Measurements from ENCODE around the gene MYO1G.

Gene MYO1G

DNA sequence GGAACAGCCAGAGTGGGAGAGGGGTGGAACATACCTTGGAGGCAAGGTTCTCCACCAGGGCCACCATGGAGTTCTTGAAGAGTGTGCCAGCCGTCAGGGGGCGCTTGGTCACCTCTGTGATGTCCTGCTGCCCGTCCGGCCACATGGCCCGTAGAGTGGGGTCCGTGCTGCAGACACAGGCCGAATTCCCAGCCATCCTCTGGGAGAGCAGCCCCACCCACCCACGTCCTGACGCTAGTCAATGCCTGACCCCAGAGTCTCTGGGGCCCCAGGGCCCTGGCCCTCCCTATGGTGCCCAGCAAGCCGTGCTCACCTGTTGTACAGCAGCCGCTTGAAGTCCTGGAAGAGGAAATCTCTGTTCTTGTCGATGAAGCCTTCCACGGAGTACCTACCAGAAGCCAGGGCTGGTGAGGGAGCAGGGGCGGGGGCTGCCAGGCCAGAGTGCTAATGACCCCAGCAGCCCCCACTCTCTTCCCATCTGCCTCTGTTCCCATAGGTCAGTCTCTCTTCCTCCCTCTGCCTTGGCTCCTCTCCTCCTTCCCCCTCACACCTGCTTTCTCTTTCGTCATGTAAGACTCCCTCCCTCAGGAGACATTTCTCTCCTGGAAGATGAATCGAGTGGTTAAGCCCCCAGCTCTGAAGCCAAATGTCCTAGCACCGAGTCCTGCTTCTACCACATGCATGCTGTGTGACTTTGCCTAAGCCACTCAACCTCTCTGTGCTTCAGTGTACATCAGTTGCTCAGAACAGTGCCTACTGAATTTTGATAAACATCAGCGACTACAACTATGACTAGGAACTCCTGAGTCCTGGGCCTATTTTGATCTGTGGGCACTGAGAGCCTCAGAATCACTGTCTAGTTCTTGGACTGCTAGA, 11.0 kb downstream of the MYO1G start:
- DNase-seq (ENCODE audit: low read depth in 3 of 3), result no peak

DNA sequence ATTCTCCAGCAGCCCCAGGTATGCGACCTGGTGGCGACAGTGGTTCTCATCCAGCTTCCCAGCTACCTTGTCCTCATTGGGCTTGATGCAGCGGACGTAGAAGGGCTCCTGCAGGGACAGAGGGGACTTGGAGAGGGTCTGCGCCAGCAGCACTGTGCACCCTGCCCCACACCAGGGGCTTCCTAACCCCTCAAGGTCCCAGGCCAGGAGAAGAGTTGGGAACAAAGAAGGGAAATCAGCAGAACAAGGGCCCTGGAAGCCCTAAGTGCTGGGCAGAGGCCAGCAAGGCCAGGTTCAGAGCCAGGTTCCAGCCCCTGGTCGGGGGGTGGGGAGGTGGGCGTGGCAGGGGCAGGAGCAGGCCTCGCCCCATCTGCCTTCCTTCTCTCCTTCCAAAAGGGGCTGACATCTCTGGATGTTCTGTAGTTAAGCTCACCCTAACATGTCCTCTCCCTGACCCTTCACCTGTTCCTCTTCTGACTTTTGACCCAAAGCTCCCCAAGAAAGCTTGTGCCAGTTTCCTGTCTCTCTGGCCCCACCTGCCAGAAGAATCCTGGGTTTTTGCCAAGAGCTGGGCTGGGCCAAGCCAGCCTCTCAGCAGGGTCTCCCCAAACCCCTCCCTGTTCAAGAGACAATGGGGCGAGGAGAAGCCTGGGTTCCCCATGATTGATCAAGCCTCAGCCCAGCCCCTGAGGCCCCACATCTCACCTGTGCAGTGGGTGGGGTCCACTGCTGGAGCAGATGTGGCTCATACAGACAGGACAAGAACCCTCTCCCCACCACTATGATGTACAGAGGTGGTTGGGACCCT, 11.9 kb downstream of the MYO1G start:
- no peak for DNase-seq (ENCODE audit: low read depth in 3 of 3)

DNA sequence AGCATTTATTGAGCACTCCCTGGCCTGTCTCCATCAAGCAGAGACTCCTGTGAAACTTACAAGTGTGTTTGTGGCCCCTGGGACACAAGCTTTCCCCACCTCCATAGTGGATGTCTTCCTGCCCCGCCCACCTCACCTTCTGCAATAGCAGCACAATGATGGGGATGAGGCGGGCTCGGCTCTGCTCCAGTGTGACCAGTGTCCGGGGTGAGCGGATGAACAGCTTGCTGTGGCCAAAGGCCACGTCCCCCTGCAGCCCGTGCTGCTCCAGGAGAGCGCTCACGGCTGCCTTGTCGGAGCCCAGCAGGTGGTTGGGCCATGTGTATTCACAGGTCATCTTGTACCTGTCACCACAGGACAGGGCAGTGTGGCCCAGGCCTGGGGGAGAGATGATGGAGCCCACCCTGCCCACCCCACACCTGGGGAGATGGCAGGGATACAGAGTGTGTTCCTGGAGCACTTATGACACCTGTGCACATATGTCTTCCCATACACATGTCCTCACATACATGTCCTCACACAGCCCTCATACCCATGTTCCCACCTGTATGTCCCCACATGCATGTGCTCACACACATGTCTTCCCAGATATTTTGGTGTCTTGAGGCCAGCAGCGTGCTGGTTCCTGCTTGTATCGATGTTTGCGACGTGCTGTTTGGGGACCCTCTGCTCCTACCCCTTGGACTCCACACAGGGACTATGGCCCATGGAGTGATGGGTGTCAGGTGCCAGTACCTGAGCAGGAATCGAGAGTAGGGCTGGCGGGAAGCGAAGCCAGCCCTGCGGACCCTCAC, 12.7 kb downstream of the MYO1G start:
- DNase-seq (ENCODE audit: low read depth in 3 of 3), result no peak

DNA sequence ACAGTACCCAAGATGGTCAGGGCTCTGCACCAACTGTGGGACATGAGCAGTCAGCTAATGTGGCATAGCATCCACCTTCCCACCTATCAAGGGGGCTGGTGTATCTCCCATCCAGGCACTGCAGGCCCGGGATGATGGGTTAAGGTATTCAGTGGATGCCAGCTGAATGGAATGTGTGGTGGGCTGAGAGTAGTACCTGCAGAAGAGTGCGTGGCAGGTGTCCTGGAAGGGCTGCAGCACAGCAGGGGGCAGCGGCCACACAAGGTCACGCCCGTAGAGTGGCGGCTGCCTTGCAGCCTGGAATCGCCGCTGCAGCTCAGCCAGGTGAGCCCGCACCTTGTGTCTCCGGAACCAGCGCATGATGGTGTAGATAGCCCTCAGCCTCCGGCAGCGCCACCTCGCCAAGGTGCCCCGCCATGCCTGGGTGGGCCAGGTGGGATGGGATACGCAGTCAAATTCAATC, 13.3 kb downstream of the MYO1G start:
- DNase-seq (ENCODE audit: low read depth in 3 of 3), result no peak

DNA sequence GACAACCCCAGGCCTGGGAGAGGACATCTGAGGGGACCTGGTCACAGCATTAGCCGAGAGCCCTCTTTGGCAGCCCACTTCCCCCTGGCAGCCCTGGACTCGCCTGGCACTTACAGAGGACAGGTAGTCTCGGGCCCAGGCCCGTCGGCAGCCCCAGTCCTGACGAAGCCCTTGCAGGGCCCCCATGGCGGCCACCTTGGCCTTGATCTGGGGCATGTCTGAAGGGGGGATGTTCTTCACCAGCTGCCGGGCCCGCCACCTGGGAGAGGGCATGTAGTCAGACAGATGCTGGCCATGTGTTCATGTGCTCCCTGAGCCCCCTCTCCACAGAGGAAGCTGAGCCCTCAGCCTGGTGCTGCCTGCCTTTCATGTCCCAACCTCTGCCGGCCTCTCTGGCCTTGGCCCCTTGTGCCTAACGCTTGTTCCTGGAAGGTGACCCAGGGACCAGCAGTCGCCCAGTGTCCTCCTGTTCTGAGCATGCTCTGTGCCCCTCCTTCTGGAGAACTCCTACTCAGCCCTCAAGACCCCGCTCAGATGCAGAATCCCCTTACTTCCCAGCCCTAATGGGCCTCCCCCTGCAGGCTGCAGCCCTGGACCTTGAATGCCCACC, 13.9 kb downstream of the MYO1G start:
- no peak for DNase-seq (ENCODE audit: low read depth in 3 of 3)

DNA sequence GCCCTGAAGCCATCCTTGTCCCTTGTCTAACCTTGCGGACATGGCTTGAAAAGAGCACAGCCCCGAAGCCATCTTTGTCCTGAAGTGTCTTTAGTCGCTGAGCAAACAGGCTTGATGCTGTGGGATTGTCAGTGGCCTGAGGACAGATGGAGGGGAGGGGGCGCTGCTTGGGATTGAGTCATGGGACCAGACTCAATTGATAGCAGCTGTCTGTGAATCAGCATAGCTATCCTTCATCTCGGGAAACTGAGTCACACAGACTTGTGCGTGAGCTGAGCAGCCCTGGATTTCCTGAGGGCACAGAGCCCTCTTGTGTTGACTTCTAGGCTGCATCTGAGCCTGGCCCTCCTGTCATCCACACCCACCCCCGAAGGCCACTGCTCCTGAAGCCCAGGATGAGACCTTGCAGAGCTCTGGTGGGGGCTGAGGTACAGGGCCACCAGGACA, 14.4 kb downstream of the MYO1G start:
- DNase-seq (ENCODE audit: low read depth in 3 of 3), result no peak

DNA sequence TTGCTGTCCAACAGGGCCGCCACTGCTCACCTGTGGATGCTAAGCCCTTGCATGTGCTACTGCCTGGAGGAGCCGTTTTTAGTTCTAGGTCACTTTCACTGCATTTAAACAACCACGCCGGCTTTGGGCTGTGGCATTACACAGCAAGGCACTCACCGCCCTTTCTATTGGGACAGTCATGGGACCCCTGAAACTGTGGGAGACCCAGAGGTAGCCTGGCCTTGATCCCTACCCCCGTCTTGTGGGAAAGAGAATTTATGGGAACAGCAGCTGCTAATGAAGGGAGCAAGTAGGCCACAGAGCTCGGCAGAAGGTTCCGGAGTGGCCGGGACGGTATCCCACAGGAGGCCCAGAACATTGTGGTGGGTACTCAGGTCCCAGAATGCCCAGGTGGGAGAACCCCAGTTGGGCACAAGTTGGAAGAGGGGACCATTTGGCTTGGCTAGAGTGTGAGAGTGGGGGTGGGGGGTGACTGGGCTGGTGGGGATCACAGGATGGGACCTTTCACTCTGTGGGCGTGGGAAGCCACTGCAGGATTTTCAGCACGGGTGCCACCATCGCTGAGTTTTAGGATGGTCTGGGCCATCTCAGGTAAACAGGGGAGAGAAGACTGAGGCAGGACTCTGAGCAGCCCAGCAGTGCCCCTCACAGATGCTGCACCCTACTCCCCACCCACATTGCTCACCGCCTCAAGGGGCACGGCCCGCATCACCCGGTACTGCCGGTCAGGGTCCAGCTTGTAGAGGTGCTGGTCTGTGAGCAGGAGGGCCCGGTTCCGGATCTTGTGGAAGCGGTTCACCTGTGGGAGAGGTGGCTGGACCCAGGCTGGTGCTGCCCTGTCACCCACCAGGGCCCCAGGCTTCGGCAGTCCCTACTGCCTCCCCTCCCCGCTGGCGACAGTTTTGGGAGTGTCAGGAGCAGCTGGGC, 15.2 kb downstream of the MYO1G start:
- no peak for DNase-seq (ENCODE audit: low read depth in 3 of 3)

DNA sequence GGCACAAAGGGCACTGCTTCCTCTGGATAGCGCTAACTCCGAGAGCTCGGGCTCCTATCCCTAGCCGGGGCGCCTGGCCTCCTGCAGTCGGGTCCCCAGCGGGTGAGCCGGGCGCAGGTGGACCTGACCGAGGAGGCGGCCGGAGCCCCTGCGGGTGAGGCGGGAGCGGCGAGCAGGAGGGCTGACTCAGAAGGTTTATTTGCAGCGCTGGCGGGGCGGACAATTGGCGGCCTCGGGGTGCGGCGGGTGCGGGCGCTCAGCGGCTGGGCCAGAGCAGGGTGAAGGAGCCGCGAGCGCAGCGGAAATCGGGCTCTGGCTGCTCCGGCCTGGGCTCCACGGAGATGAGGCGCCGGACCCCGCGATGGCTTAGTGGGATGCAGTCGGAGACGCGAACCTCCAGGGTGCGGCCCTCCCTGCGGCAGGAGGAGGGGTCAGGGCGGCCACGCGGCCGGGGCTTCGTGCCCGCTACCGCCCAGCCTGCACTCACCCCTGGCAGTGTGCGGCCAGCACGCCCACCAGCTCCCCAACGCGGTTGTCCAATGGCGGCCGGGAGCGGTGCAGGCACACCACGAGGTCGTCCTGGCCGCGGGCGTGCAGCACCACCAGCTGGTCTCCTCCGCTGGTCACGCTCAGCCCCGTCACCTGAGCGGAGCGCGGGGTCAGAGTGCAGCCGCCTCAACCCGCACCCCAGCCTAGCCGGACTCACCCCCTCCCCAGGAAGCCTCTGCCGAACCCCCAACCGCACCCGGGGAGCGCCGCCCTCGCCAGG, 16.1 kb downstream of the MYO1G start:
- no peak for DNase-seq (ENCODE audit: low read depth in 3 of 3)

DNA sequence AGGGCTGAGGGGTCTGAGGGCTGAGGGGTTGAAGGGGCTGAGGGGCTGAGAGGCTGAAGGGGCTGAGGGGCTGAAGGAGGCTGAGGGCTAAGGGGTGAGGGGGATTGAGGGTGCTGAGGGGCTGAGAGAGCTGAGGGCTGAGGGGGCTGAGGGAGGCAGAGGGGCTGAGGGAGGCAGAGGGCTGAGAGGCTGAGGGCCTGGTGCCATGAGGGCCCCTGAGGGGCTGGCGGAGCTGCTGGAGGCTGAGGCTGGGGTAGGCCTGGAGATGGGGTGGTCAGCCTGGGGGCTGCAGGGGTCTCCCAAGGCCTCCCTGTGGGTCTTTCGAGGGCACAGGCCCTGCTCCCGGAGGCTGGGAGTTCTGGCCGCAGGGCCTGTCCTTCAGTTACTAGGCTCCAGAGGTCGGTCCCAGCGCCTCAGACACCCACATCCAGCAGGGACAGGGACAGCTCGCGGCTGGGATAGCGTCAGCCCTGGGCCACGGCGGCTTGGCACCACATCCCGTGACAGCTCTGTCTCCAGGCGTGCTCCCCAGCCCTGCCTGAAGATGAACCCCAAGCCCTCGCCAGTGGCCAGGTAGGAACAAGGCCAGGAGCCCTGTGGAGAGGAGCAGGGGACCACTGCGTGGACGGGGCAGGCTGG, 16.9 kb downstream of the MYO1G start:
- no peak for DNase-seq (ENCODE audit: low read depth in 3 of 3)

DNA sequence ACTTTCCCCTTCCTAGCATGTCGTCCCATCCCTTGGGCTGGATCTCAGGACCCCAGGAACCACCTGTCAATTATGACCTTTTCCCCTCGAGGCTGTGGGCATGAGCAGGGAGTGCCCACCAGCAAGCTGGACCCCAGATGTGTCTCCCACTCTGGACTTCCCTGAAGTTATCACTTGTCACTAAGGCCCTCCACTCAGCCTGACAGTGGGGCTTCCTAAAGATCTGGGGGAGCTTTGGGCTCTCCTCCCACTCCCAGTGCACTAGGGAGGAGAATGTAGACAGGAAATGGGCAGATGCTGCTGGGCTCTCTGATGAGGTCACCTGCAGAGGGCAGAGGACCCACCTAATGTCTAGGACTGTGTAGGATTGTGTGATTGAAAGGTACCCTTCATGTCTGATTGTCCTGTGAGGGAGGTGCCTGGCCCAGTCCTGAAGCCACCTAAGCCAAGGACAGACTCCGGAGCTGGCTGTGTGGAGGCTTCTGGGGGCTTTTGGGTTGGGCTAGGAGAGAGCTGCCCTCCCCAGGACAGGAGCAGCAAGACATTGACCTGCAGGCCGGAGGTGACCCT, 18.7 kb downstream of the MYO1G start:
- DNase-seq (ENCODE audit: low read depth in 3 of 3), result no peak

DNA sequence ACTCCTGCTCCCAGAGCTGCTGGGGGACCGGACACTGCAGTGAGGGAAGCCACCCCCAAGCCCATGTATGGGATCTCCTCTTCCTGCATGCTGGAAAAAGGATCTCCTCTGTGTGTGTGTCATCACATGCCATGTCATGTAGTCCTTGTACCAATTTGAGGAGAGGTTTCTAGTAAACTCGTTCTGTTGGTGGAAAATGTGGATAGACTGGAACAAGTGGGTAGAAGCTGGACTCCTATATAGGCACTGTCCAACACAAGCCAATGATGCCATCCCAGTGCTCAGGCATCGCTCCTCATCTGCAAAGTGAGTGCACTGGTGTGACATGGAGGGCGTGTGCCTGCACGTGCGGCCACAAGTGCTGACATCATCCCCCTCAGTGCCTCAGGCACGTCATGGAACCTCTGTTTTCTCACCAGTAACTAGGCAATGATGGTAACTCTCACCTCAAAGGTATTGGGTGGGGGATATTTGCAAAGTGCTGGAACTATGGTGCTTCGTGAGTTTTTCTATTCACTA, 19.3 kb downstream of the MYO1G start:
- no peak for DNase-seq (ENCODE audit: low read depth in 3 of 3)

DNA sequence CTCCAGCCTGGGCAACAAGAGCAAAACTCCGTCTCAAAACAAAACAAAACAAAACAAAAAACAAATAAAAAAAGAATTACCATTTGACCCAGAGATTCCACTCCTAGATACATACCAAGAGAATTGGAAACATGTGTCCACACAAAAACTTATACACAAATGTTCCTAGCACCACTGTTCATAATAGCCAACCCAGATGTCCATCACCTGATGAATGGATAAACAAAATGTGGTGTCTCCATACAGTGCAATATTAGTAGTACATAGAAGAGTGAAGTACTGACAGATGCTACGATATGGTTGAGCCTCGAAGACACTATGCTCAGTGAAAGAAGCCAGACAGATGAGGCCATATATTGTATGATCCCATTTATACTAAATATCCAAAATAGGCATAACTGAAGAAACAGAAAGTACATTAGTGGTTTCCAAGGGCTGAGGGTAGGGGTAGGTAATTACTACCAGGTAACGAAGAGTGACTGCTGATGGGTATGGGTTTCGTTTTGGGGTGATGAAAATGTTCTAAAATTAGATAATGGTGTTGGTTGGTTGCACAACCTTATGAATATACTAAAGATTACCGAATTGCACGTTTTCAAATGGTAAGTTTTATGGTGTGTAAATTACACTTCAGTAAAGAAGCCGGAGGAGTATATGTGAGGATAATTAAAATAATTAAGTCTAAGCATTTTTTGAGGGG, 20.0 kb downstream of the MYO1G start:
- no peak for DNase-seq (ENCODE audit: low read depth in 3 of 3)

DNA sequence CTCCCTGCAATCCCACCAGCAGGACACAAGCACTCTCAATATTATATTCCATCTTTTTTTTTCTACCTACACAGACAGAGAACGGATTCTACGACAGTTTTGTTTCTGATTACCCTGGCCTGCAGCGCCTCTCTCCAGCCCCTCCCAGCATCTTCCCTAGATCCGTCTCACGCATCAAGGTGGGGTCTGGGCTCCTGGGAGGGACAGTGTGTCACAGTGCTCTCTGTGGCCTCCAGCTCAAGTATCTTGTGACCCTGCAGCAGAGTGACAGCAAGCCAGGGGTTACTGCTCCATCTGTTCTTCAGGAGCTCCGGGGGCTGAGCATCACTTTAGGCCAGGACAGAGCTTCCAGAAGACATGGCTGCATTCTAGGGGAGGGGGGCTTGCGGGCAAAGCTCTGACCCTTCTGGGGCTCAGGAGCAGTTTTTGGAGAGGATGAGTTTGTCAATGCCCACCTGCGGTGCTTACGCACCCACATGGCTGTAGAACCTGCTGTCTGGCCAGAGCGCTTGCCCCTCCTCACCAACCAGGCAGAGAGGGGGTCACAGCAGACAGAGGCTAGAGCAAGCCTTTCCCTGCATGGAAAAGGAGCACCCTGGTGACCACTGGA, 22.6 kb downstream of the MYO1G start:
- no peak for DNase-seq (ENCODE audit: low read depth in 3 of 3)

DNA sequence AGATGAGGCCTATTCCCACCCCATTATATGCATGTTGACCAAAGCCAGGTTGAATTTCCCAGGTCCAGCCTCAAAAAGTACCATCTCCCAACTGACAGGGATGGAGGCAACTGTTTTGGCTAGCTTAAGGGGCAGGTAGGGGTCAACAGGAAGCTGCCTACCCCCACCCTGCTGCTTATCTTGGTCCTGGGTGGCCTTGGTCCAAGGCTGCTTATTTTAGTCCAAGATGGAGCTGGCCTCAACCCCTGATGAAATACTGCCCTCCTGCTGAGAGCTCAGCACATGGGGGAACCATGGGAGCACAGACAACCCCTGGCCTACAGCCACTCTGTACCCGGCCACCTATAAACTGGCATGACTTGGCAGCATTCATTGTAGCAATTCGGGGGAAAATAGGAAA, 23.1 kb downstream of the MYO1G start:
- no peak for DNase-seq (ENCODE audit: low read depth in 3 of 3)

DNA sequence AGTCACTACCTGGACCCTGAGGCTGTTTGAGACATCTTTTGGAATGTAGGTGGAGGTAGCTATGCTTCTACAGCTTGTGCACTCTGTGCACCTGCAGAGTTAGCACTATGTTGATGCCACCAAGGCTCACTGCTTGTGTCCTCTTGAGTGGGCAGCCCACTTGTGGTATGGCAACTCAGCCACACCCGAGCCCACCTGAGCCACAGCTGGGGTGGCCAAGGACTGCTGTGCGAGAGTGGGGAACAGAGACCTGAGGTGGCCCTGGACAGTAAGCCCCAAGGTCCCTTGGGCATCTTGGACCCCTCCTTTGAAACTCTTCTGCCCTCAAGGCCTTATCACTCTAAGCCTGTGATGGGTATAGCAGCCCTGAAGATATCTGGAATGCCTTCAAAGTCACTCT, 25.7 kb downstream of the MYO1G start:
- no peak for DNase-seq (ENCODE audit: low read depth in 3 of 3)

DNA sequence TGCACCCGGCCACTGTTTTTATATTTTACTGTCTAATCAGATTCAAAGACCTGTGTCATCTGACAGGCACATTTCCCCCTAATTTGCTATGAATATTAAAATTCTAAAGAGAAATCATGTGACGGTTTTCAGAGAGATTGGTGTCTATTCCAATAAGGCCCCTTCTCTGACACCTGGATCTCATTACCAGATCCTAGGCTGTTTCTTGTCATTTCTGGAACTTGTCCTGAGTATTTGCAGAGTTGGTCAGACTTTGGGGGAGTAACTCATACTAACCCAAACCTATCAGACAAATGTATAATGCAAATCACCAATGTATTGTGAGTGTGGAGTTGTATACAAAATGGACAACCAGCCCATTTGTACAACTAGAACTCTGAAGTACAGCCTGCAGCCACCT, 29.5 kb downstream of the MYO1G start:
- no peak for DNase-seq (ENCODE audit: low read depth in 3 of 3)

DNA sequence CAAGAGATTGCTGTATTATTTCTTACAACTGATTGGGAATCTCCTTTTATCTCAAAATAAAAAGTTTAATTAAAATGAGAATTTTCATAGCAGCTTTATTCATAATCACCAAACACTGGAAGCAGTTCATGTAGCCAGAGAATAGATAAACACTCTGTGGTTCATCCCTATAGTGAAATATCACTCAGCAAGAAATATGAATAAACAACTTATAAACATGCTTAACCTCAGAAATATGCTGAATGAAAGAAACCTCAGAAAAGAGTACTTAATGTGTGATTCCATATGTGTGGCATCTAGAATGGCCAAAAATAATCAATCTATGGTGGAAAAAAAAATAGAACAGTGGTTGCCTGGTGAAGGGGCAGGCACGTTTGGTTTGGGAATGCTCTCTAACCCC, 33.3 kb downstream of the MYO1G start:
- DNase-seq (ENCODE audit: low read depth in 3 of 3), result no peak

DNA sequence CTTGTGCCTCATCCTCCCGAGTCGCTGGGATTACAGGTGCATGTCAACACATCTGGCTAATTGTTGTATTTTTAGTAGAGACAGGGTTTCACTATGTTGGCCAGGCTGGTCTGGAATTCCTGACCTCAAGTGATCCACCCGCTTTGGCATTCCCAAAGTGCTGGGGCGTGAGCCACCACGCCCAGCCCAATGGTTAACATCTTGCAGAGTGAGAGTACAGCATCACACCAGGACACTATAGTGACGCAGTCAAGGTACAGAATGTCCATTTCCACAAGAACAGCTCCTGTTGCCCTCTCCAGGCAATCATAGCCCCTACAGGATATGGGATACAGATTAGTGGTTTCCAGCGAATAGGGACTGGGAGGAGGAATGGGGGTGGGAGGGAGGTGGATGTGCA, 34.0 kb downstream of the MYO1G start:
- no peak for DNase-seq (ENCODE audit: low read depth in 3 of 3)

Data from stimulated activated CD4-positive, alpha-beta T cell treated with anti-CD3 and anti-CD28 coated beads, TNF-alpha, amount 100 ng/mL, for 24 hours (primary cell).